NOMO-1 treated with DMSO at 0.1 percent for 48 hours (cell line): ENCODE measurements around the gene DOHH.
"Not testable (repeated sequence)": the region's sequence is repeated elsewhere in the genome, so short reads cannot be mapped to it uniquely, and the experiment has no call there.

Source experiments
- DNase-seq: peaks from one replicate; lab custom pipeline; 2025; ENCODE audit not compliant: unreplicated experiment; lab: John Stamatoyannopoulos, UW

Gene DOHH

GRCh38 chr19:3520166-3521103 lies 20.0 kb upstream of the DOHH start:
- no peak for DNase-seq

GRCh38 chr19:3519126-3519525 lies 18.7 kb upstream of the DOHH start:
- no peak for DNase-seq

- DNase-seq, result no peak
Measured at GRCh38 chr19:3518659-3519058, 18.2 kb upstream of the DOHH start.

- DNase-seq, result no peak
Measured at GRCh38 chr19:3518255-3518654, 17.8 kb upstream of the DOHH start.

- no peak for DNase-seq
Measured at GRCh38 chr19:3517638-3518037, 17.2 kb upstream of the DOHH start.

GRCh38 chr19:3516675-3517207 lies 16.3 kb upstream of the DOHH start:
- DNase-seq, result no peak

- DNase-seq, result no peak
Measured at GRCh38 chr19:3515891-3516422, 15.5 kb upstream of the DOHH start.

- DNase-seq, result no peak
Measured at GRCh38 chr19:3514930-3515329, 14.5 kb upstream of the DOHH start.

GRCh38 chr19:3513229-3514140 lies 13.0 kb upstream of the DOHH start:
- DNase-seq, result no peak

- no peak for DNase-seq
Measured at GRCh38 chr19:3512562-3513228, 12.2 kb upstream of the DOHH start.

GRCh38 chr19:3511506-3512251 lies 11.2 kb upstream of the DOHH start:
- no peak for DNase-seq

GRCh38 chr19:3510727-3511126 lies 10.3 kb upstream of the DOHH start:
- no peak for DNase-seq

GRCh38 chr19:3509566-3509989 lies 9.1 kb upstream of the DOHH start:
- DNase-seq, result no peak

GRCh38 chr19:3508771-3509535 lies 8.5 kb upstream of the DOHH start:
- no peak for DNase-seq

GRCh38 chr19:3508121-3508661 lies 7.7 kb upstream of the DOHH start:
- not testable (repeated sequence) for DNase-seq

- no peak for DNase-seq
Measured at GRCh38 chr19:3507371-3508120, 7.1 kb upstream of the DOHH start.

- no peak for DNase-seq
Measured at GRCh38 chr19:3506384-3507340, 6.2 kb upstream of the DOHH start.
